K562 (cell line): ENCODE data around the gene INA. TPM values are rescaled to one million over a fixed set of nuclear protein-coding genes. Genes with fewer than 3 reads are reported as not detected.

Experiments used
- ATAC-seq: fragments of 200-7000 bp; cut with Tn5 transposase; 3 replicates; pipeline ENCODE4 v1.9.1; 2020; ENCODE audit warnings: moderate library complexity
- Bru-seq: library from RNA; stranded (reverse); fragments of 400-500 nt; gene quantifications from one replicate; lab custom pipeline; 2021; lab: Mats Ljungman, UMichigan
- BruChase-seq, 2 experiments: library from RNA; stranded (reverse); fragments of 400-500 nt; gene quantifications; one replicate each; lab custom pipeline; 2021; lab: Mats Ljungman, UMichigan
- BruUV-seq: library from RNA; stranded (reverse); fragments of 400-500 nt; replicated peaks from 2 replicates; lab custom pipeline; 2021; lab: Mats Ljungman, UMichigan
- CTCF ChIA-PET: fragments of 300-600 bp; formaldehyde crosslinking; extraction: SDS; loops from one replicate; lab custom pipeline; 2021; ENCODE audit warnings: low intra/inter-chr PET ratio; lab: Yijun Ruan, JAX
- POLR2A ChIA-PET: fragments of 300-600, 350-650 bp; sonication (Branson Sonifier 250); formaldehyde crosslinking; extraction: SDS; loops from one replicate; lab custom pipeline; 2021; ENCODE audit warnings: antibody characterized with exemption, inconsistent platforms; lab: Yijun Ruan, JAX
- DNase-seq, 4 experiments: peaks; one replicate each; pipeline versions ENCODE4 v3.0.0 to v3.0.0-alpha.2; 2011 to 2018; ENCODE audit warnings: low spot score in 3 of 4, mixed read lengths in 3 of 4; ENCODE audit errors: extremely low read depth in 1 of 4
- FAIRE-seq: peaks from 2 replicates; lab custom pipeline; 2011; peaks lifted over from hg19 to GRCh38; lab: Jason Lieb, UNC
- H2AFZ ChIP-seq: 2 replicates; pipeline ENCODE4 v1.6.0; 2011; ENCODE audit warnings: low read depth, low read length, control low read depth, inconsistent platforms
- H3K27ac ChIP-seq: fragments of 200-600 bp; 3 replicates; pipeline ENCODE4 v1.8.0; 2011; ENCODE audit warnings: low read depth, mild to moderate bottlenecking, control low read depth, inconsistent platforms, low read length, moderate library complexity, mixed read lengths; ENCODE audit errors: extremely low read depth
- H3K27me3 ChIP-seq, 2 experiments: fragments of 300-600 bp in 1 of 2; 2 replicates in 1 of 2; 3 replicates in 1 of 2; pipeline versions ENCODE4 v1.6.0 to v1.8.0; 2011; ENCODE audit warnings: inconsistent platforms in 2 of 2, low read length in 2 of 2, mild to moderate bottlenecking in 1 of 2, mixed read lengths in 1 of 2, moderate library complexity in 1 of 2; ENCODE audit not compliant: control insufficient read depth in 2 of 2, insufficient read depth in 2 of 2
- H3K36me3 ChIP-seq: fragments of 300-600 bp; 3 replicates; pipeline ENCODE4 v1.8.0; 2011; ENCODE audit warnings: mild to moderate bottlenecking, low read length, inconsistent platforms; ENCODE audit not compliant: control insufficient read depth, insufficient read depth
- H3K4me1 ChIP-seq, 2 experiments: fragments of 200-600 bp in 1 of 2; replicated peaks in 1 of 2; 2 replicates in 1 of 2; 3 replicates in 1 of 2; pipeline versions ENCODE4 v1.5.1 to v1.8.0; 2011; ENCODE audit warnings: inconsistent platforms in 2 of 2, low read length in 2 of 2, mild to moderate bottlenecking in 1 of 2, mixed read lengths in 1 of 2, moderate library complexity in 1 of 2; ENCODE audit not compliant: control insufficient read depth in 2 of 2, insufficient read depth in 2 of 2
- H3K4me2 ChIP-seq: 2 replicates; pipeline ENCODE4 v1.6.1; 2011; ENCODE audit warnings: low read length, control low read depth, inconsistent platforms, mixed read lengths; ENCODE audit not compliant: insufficient read depth
- H3K4me3 ChIP-seq: fragments of 200-600 bp; sonication (generic), shearing (Covaris generic); 2 replicates; pipeline ENCODE4 v1.5.1; 2016; ENCODE audit warnings: control low read depth, inconsistent platforms
- H3K79me2 ChIP-seq: fragments of 200-600 bp; 3 replicates; pipeline ENCODE4 v1.8.0; 2011; ENCODE audit warnings: low read length, inconsistent platforms; ENCODE audit not compliant: control insufficient read depth, insufficient read depth
- H3K9ac ChIP-seq, 2 experiments: 2 replicates each; pipeline versions ENCODE4 v1.6.0 to v1.6.1; 2011; ENCODE audit warnings: low read depth in 2 of 2, low read length in 2 of 2, control low read depth in 1 of 2, inconsistent platforms in 1 of 2, mild to moderate bottlenecking in 1 of 2, mixed read lengths in 1 of 2; ENCODE audit not compliant: insufficient read depth in 1 of 2
- H3K9me1 ChIP-seq: one replicate; pipeline ENCODE4 v1.6.0; 2011; ENCODE audit warnings: inconsistent platforms, mild to moderate bottlenecking, low read length, moderate library complexity; ENCODE audit not compliant: control insufficient read depth, insufficient read depth
- H3K9me3 ChIP-seq: replicated peaks from 2 replicates; pipeline ENCODE4 v1.5.1; 2011; ENCODE audit warnings: low read depth, low read length, inconsistent platforms; ENCODE audit not compliant: control insufficient read depth, insufficient read depth
- H4K20me1 ChIP-seq: replicated peaks from 2 replicates; pipeline ENCODE4 v1.6.1; 2011; ENCODE audit warnings: low read length, inconsistent platforms, mixed read lengths; ENCODE audit not compliant: control insufficient read depth, insufficient read depth
- BRCA1 ChIP-seq, 2 experiments: fragments of 450-650 bp in 1 of 2; sonication (generic) in 1 of 2; formaldehyde crosslinking in 1 of 2; IDR thresholded peaks; 2 replicates each; pipeline versions ENCODE4 v1.5.0 to v1.6.1; 2017 to 2020; ENCODE audit warnings: mild to moderate bottlenecking in 1 of 2, missing genetic modification reagents in 1 of 2
- WGBS: fragments of 100-300 bp; shearing (Covaris generic); methylation state at CpG from one replicate; pipeline ENCODE4 v1.1.6; 2016; ENCODE audit warnings: low coverage, mixed read lengths; ENCODE audit not compliant: insufficient coverage; ENCODE audit errors: missing lambda C conversion rate; 5-methylcytosine and 5-hydroxymethylcytosine counted together
- in situ Hi-C: fragments of 300-500 bp; cut with MboI; formaldehyde crosslinking; loops from 4 replicates; pipeline ENCODE4 v1.15.0; 2018; ENCODE audit warnings: inconsistent platforms, mixed read lengths
- intact Hi-C: fragments of 100-400 bp; cut with micrococcal nuclease; formaldehyde crosslinking; loops from 2 replicates; pipeline ENCODE4 v1.14.2; 2022
- long read RNA-seq, 3 experiments: library from polyadenylated mRNA in 2 of 3; library from RNA in 1 of 3; unstranded in 2 of 3; stranded (forward) in 1 of 3; transcript quantifications; one replicate each; pipeline ENCODE4 v2.0.0, GENCODE V29; 2019 to 2022
- polyA minus RNA-seq, 3 experiments: library from RNA; depleted of rRNA, polyadenylated mRNA; stranded (reverse); fragments of >200 nt; gene quantifications; 2 replicates each; pipeline ENCODE4 v1.2.3, GENCODE V29; 2011
- polyA plus RNA-seq, 8 experiments: library from polyadenylated mRNA; depleted of rRNA in 4 of 8; stranded (reverse) in 5 of 8; unstranded in 3 of 8; fragments of >200 nt; fragmentation: Nextera tagmentation in 2 of 8; fragmentation: Illumina TruSeq in 1 of 8; extraction: Ambion mirVana in 2 of 8; extraction: Trizol in 1 of 8; gene quantifications; 2 replicates each; pipeline versions ENCODE4 v1.2.1 to v1.2.3, GENCODE V29; 2011 to 2014; ENCODE audit warnings: inconsistent platforms in 1 of 8, missing spikeins in 1 of 8
- total RNA-seq, 7 experiments: library from RNA; depleted of rRNA in 6 of 7; stranded (reverse); fragments of >200 nt in 6 of 7; fragmentation: Illumina TruSeq in 2 of 7; extraction: Trizol in 2 of 7; gene quantifications; 2 replicates each; pipeline versions ENCODE4 v1.2.1 to v1.2.3, GENCODE V29; 2011 to 2021; ENCODE audit warnings: low replicate concordance in 1 of 7

INA gene
- total RNA-seq (2011; cell fraction: chromatin; rRNA removed; ENCODE audit: low replicate concordance), result not detected in 2 replicates
- not detected in 2 replicates for total RNA-seq (2011; cell fraction: nucleolus; rRNA removed)
- not detected in 2 replicates for total RNA-seq (2011; cell fraction: nucleoplasm; rRNA removed)
- total RNA-seq (2014; rRNA removed) (not detected in 2 replicates), total RNA-seq (2014; rRNA removed; fragmentation: Illumina TruSeq; extraction: Trizol) (not detected in 2 replicates), total RNA-seq (2015; rRNA removed; fragmentation: Illumina TruSeq; extraction: Trizol) (not detected in 2 replicates), total RNA-seq (2021) (not detected in 2 replicates), polyA plus RNA-seq (2011; rRNA removed) (not detected in 2 replicates), polyA plus RNA-seq (2014; fragmentation: Illumina TruSeq; extraction: Trizol) (not detected in 2 replicates), polyA plus RNA-seq (2014; fragmentation: Nextera tagmentation; extraction: Ambion mirVana) (not detected), polyA plus RNA-seq (2014; rRNA removed) (not detected in 2 replicates), polyA minus RNA-seq (2011; rRNA and poly(A)+ RNA removed) (not detected in 2 replicates), Bru-seq, nascent RNA (not detected), BruChase-seq, experiment 1, labeled RNA remaining after a 2-hour chase (not detected), BruChase-seq, experiment 2, labeled RNA remaining after a 6-hour chase (not detected)
- not detected in 2 replicates for polyA plus RNA-seq (2011; cell fraction: cytosol; rRNA removed)
- polyA plus RNA-seq (2011; cell fraction: nucleus; rRNA removed), result not detected in 2 replicates
- not detected in 2 replicates for polyA plus RNA-seq (2012)
- polyA minus RNA-seq (2011; cell fraction: cytosol; rRNA and poly(A)+ RNA removed), result not detected in 2 replicates
- polyA minus RNA-seq (2011; cell fraction: nucleus; rRNA and poly(A)+ RNA removed), result not detected in 2 replicates
- long read RNA-seq, experiment 1, result 0 reads
- long read RNA-seq, experiment 2, result 0 reads
- long read RNA-seq, experiment 3, result 0 reads

DNA sequence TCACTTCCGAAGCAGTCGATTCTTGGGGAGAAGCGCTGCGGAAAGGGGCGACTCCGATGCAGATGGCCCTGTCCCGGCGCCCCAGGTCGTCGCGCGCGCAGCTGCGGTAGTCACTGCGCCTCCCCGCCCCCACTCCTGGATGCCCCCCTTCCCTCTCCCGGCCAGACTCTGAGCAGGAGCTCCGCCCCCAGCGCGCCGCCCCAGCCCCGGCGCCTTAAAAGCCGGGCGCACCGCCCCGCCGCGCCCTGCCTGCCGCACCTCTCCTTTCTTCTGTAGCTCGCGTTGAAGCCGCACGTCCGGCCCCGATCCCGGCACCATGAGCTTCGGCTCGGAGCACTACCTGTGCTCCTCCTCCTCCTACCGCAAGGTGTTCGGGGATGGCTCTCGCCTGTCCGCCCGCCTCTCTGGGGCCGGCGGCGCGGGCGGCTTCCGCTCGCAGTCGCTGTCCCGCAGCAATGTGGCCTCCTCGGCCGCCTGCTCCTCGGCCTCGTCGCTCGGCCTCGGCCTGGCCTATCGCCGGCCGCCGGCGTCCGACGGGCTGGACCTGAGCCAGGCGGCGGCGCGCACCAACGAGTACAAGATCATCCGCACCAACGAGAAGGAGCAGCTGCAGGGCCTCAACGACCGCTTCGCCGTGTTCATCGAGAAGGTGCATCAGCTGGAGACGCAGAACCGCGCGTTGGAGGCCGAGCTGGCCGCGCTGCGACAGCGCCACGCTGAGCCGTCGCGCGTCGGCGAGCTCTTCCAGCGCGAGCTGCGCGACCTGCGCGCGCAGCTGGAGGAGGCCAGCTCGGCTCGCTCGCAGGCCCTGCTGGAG is at the start of gene INA:
Gene INA, plus strand, starts transcription at position 243 of the 817 bp plus-strand sequence. Its CDS starts 74 bp downstream, at position 317.
- Histone ChIP-seq H4K20me1 (no peaks in the 10 kb centered on the region; the same call in 1 of the 2 replicates), H3K27me3 (peaks cover 0 to 14% of the 10 kb centered on the region in 2 experiments; a peak in 1 of 5 replicates), H3K9ac (no peak within 1 kb of the TSS), H3K4me2 (no peak within 1 kb of the TSS), H3K79me2 (no peaks in the 10 kb centered on the region), H3K4me1 (peaks cover 0 to 3% of the 10 kb centered on the region in 2 experiments; a peak in 2 of 5 replicates), H3K36me3 (no peaks in the 10 kb centered on the region), H3K4me3 (no peak within 1 kb of the TSS), H2AFZ (no peak within 1 kb of the TSS), H3K27ac (no peak within 1 kb of the TSS), H3K9me1 (no peaks in the 10 kb centered on the region), H3K9me3 (no peaks in the 10 kb centered on the region)
- no peak for DNase-seq
- no TSS peak for BruUV-seq
- ATAC-seq, result no peak
- TF ChIP-seq BRCA1 (IDR thresholded peaks at IDR 0.05) (no peak), BRCA1 (CRISPR knock-in tag; IDR thresholded peaks at IDR 0.05) (no peak)
- CTCF ChIA-PET, result no interaction called here
- WGBS, result 62% methylated on average over 10 of the region's 105 CpGs
- FAIRE-seq, result no peak
- in situ Hi-C loops (no loop called here), intact Hi-C loops (no loop called here)
- POLR2A ChIA-PET, result interaction anchor here (1.6 kb wide), 1 partner anchor 11 kb away, joined by 5 read pairs; no protein-coding TSS in a partner anchor
